CD4-positive, alpha-beta T cell treated with Interleukin-15 for 1 hour (primary cell): ENCODE results near the gene CLDN1.
A peak's percentile ranks its signal among the peaks of the same experiment; 100 is the strongest.

Experiments
- DNase-seq: peaks from one replicate; pipeline ENCODE4 v3.0.0-alpha.2; 2020

The CLDN1 gene, protein sequence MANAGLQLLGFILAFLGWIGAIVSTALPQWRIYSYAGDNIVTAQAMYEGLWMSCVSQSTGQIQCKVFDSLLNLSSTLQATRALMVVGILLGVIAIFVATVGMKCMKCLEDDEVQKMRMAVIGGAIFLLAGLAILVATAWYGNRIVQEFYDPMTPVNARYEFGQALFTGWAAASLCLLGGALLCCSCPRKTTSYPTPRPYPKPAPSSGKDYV

GRCh38 chr3:190321789-190322603 lies at the start of gene CLDN1:
CLDN1 (minus strand) TSS chr3:190322446; CDS start chr3:190322206, 240 bp downstream.
- DNase-seq, result peak; percentile 55

GRCh38 chr3:190371152-190371551 lies 48.9 kb upstream of the CLDN1 start:
- no peak for DNase-seq

DNA sequence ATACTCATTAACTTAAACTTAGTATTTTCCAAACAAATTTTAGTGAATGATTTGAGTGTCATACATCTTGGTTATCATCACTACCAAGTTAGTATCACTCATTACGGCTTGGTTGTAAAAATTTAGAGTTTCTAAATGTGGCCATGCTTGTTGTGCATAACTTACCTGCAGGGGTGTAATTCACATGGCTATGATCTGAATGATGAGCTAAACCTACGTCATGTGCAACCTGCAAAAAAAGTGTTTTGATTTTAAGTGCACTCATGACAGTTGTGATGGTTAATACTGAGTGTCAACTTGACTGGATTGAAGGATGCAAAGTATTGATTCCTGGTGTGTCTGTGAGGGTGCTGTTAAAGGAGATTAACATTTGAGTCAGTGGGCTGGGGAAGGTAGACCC lies 48.1 kb upstream of the CLDN1 start:
- no peak for DNase-seq

DNA sequence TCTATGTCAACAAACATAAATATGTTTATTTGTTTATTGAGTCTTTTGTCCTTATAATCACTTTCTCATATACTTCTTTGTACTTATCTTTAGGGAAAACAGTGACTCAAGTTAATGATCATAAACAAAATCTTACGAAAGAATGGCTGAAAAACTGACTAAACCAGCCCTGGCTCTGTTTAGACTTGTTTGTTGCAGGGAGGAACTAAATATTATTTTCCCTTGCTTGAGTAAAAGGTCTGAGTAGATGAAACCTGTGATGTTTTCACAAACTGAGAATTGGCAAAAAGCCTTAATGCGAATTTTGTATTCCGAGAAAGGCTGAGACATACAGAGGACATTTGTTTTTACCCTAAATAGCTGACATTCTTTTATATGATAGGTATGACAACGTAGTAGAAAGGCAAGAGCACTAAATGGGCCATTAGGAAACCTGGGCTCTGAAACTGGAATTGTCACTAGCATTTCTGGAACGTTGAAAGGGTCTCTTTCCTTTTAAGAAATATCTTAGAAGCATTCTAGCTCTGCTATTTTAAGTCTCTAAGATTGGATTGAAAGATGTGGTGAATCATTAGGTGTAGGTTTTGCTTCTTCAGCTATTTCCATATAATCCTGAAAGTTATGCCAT lies 47.5 kb upstream of the CLDN1 start:
- no peak for DNase-seq

DNA sequence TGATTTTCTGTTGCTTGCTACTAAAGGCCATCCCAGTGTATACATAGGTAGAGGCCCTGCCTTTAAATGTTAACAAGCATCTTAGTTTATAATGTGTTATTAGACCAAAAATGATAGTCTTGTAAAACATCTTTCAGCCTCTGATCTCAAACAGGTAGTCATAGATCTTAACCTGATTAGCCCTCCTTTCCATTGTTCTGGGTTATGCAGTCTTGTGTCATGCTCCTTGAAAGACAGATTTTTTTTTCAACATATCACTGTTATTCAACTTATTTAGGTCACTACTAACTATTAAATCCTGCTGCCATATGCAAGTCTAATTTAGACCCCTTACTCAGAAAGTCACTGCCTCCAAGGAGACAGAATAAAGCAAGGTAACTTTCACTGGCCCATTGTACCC lies 46.6 kb upstream of the CLDN1 start:
- no peak for DNase-seq

DNA sequence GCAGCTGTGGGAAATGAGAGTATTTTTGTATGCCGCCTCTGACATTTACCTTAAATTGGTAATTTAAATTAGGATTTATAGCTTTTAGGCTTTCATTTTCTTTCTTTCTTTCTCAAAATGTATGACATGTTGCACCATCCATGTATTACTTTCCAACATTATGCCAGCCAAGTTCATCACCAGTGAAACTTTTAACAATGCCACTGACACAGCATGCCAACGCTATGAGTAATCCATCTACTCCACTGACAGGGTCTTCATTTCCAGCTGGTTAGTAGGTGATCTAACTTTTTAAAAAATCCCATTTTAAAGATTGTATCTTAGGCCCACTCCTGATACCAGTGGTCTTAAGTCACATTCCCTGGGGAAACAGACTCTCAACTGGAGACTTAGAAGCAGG lies 43.9 kb upstream of the CLDN1 start:
- DNase-seq, result no peak

DNA sequence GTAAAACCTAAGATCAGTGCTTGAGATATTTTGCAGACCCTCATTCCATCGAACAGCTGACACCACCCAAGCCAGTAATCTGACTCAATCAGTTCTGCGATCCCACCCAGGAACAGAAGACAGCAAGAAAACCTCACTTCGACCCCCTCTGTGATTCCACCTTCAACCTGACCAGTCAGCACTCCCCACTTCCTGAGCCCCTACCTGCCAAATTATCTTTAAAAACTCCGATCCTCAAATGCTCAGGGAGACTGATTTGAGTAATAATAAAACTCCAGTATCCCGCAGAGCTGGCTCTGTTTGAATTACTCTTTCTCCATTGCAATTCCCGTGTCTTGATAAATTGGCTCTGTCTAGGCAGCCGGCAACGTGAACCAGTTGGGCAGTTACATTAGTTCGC lies 40.0 kb upstream of the CLDN1 start:
- no peak for DNase-seq

GRCh38 chr3:190361791-190362190 lies 39.5 kb upstream of the CLDN1 start:
- no peak for DNase-seq

- no peak for DNase-seq
Measured at GRCh38 chr3:190360228-190360627, 38.0 kb upstream of the CLDN1 start.

DNA sequence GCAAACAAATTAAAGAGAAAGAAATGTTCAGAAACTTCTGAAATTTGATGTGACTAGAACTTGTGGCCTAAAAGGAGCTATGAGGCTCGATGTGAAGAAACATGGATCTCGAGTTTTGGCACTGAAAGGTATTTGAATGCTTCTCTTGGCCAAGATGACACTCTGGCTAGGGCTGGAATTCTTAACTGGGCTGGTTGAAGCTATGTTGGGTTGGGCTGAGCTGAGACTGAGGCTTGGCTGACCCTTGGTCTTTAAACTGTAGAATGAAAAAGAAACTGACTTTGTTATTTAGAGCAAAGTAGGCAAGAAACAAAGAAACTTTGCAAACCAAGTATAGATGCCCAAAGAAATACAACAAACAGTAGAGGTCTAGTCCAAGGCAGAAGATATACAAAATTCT lies 37.6 kb upstream of the CLDN1 start:
- no peak for DNase-seq

- DNase-seq, result no peak
Measured at GRCh38 chr3:190357468-190357867, 35.2 kb upstream of the CLDN1 start.

DNA sequence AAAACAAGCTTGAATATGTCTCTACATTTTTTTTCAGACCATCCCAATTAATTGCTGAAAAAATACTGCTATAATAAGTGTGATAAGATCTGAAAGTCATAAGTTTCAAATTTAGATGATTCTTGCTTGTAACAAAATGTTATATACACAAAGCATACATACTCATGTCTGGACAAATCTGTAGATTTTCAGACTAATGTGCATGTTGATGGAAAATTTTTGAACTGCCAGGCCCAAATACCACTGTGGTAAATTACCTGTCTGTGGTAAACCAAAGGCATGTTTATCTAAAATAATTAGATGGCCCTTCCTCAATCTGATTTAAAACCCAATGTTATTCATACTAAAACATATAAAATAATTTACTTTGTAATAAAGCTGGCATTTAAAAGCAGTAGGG lies 34.0 kb upstream of the CLDN1 start:
- DNase-seq, result no peak

GRCh38 chr3:190352861-190353457 lies 30.7 kb upstream of the CLDN1 start:
- DNase-seq, result no peak

DNA sequence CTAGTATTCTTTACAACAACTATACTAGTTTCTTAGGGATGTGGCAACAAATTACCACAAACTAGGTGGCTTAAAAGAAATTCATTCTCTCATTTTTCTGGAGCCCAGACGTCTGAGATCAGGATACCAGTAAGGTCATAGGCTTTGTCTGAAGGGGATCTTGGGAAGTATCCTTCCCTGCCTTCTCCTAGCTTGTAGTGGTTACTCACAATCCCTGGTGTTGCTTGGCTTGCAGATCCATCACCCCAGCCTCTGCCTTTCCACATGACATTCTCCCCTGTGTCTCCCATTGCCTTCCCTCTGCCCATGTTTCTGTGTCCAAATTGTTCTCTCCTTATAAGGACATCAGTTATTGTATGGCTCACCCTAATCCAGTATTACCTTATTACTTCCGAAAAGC lies 24.3 kb upstream of the CLDN1 start:
- DNase-seq, result no peak

GRCh38 chr3:190345878-190346277 lies 23.6 kb upstream of the CLDN1 start:
- DNase-seq, result no peak

DNA sequence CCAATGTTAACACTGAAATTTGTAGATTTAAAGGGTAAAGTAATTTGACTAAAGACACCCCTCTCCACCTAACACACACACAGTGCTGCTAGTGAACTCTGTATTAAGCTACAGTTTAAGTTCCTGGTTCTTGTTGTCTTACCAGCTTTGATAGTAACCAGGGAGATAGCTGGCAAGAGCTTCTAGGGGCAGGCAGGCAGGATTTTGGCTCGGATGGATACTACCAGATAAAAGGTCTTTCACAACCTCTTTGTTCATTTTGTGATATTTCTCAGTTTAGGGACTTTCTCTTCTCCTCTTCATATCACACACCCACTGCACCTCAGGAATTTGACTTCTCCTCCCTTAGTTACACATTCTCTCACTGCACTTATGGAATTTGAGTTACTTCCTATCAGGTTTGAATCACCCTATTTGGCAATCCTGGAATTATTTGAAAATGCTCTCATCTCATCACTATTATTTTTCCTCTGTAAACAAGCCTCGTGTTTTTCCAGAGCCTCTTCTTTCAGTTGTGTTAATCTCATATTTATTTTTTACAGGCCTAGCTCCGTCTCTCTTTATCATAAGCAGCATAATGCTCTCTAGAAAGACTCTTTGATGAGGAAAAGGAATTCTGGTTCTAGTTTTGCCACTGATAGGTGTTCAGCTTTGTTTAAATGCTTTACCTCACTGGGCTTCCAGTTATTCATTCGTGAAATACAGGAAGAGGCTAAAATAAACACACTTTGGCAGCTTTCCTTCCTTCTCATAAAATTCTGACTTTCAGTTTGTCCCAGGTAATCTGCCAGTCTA lies 23.0 kb upstream of the CLDN1 start:
- no peak for DNase-seq

DNA sequence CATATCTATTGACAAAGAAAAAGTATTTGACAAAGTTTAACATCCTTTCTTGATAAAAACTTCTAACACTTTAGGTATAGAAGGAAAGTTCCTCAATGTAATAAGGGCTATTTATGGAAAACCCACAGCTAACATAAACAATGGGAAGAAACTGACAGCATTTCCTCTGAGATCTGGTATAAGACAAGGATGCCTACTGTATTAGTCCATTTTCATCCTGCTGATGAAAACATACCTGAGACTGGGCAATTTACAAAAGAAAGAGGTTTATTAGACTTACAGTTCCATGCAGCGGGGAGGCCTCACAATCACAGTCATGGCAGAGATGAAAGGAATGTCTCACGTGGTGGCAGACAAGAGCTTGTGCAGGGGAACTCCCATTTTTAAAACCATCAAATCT lies 17.8 kb upstream of the CLDN1 start:
- DNase-seq, result no peak

- DNase-seq, result no peak
Measured at GRCh38 chr3:190339130-190339529, 16.9 kb upstream of the CLDN1 start.

GRCh38 chr3:190338717-190339116 lies 16.5 kb upstream of the CLDN1 start:
- no peak for DNase-seq

GRCh38 chr3:190337301-190337700 lies 15.1 kb upstream of the CLDN1 start:
- DNase-seq, result no peak

GRCh38 chr3:190336516-190337189 lies 14.4 kb upstream of the CLDN1 start:
- no peak for DNase-seq

DNA sequence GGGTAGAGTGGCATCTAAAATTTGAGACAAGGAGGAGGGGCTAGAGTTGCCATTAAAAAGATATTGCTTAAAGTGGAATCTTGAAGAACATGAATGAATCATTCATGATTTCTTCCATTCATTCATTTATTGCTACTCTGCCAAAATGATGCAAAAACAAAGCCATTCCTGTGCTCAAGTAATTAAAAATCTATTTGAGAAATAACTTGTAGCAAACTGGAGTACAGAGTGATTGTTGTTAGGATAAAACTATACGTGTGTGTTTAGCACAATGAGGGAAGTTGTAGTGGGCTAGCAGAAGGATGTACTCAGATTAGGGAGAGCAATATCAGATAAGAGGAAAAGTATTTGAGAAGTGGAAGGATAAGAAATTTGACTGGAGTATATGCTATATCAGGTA lies 11.7 kb upstream of the CLDN1 start:
- DNase-seq, result no peak
